Eye (tissue), 1 donor: ENCODE data around the gene CST3.

Source experiments
- DNase-seq: peaks from one replicate; pipeline ENCODE4 v3.0.0-alpha.2; 2015

Gene CST3

DNA sequence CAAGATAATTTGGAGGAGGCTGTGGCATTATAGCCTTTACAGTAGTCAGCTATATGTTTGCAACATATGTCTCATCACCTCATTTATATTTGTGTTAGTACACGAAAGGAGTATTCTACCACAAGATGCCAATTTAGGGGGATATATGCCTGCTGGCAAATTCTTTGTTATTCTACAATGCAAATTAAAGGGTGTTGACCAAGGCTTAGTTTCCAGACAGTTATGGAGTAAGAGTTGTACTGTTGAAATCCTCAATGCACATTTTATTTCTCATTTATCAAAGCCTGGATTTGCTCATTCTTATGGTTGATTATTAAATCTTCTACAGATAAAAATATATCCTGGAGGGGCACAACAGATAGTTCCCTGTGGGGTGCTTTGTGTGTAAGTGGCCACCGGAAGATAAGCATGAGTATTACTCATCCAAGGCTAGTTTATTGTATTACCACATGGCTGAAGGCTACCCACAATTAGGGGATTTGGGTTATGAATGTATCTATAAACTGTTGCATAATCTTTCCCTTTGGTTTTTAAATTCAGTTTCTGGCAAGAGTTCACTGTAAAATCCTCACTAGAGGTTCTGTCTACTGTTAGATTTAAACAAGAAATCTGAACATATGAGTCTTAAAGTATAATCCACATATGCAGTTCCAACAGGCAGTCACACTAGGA, 41.0 kb downstream of the CST3 start:
- DNase-seq, result no peak

- no peak for DNase-seq
These were observed 41.8 kb downstream of the CST3 start for GRCh38 chr20:23595941-23596340.

DNA sequence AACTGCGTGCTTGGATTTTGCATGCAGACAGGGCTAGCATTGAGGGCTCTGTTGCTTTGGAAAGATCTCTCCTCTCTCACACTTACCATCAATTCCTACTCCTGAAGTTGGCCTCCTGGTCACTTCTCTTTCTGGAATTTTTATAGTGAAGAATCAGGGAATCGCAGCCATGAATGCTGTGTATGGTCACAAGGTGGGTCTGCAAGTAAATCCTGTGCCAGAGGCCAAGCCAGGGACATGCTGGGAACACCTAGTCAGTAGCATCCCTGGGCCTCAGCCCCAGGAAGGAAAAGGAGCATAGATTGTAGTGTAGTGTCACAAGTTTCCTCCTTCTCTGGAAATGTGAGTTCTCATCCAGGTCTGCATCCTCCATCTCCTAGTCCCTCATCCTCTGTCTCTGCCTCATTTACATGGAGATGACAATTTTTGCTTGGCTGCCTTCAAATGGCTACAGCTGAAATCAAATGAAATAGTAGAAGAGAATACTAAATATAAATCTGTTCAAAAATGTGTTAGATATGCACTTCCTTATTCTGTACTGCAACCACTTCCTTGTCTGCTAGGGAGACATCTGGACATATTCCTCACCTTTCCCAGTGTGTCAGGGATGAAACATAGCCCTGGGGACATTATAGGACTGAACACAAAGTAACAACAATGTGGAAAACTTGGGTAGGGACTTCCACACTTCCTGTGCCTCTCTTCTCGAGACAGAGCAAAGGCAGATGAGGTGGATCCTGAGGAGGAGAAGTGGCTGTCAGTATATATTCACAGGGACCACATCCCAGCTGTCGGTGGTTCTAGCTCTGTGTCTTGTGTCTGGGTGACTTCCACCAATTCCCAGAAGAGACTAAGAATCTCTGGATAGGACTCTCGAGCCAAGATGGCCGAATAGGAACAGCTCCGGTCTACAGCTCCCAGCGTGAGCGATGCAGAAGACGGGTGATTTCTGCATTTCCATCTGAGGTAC, 49.0 kb downstream of the CST3 start:
- DNase-seq, result no peak

GRCh38 chr20:23587631-23588030, 50.1 kb downstream of the CST3 start:
- no peak for DNase-seq

- no peak for DNase-seq
These were observed 50.8 kb downstream of the CST3 start for GRCh38 chr20:23586735-23587525.

DNA sequence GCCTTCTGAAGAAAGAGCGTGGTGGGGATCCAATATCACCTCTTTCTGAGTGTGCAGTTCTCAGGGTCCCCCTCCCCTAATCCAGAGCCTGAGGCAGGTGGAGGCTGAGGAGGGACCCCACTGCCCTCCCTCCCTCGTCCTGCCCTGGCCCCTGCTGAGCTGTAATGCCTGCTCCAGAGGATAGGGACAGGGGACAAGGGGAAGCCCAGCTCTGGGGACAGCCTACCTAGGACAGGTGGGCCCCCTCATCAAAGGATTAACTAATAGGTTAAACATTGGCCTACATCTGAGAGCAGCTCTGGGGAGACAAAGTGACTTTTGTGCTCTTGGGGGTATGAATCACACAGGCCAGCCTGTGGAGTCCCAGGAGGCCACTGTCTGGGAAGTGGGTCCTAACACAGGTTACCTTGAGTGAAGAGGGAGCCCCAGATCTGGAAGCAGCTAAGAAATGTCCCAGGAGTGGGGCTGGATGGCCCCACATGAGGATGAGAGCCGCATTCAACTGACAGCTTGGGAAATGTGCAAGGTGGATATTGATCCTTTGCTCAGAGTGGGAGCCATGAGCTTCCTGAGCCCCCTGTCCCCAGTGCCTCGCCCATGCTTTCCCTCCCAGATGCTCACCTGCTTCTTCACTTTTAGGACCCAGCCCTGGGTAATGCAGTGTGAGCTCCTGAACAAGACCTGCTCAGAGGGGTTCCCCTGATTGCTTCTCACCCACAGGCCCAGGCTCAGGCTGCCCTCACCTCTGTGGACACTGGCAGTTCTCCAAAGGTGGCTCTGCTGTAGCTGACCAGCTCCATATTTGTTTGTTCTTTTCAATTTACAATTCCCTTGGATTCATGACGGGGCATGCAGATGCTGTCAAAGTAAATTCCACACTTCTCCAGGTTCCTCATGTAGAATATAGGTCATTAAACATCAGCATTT, 51.7 kb downstream of the CST3 start:
- no peak for DNase-seq

DNA sequence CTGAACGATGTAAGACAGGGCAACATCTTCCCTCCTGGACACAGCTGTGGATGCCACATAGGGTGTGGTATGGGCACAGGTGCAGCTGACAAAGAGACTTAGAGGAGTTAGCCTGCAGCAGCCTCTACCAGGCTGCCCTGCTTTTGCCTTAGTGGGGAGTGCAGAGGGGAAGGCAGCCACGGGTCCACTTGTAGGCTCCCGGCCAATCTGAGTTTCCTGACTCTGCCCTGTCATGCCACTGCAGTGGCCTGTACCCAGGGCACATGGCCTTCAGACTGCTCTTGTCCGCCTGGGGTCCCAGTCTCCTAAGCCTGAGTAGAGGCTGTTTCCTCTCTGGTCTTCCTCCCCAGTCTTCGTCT, 52.3 kb downstream of the CST3 start:
- DNase-seq, result no peak

DNA sequence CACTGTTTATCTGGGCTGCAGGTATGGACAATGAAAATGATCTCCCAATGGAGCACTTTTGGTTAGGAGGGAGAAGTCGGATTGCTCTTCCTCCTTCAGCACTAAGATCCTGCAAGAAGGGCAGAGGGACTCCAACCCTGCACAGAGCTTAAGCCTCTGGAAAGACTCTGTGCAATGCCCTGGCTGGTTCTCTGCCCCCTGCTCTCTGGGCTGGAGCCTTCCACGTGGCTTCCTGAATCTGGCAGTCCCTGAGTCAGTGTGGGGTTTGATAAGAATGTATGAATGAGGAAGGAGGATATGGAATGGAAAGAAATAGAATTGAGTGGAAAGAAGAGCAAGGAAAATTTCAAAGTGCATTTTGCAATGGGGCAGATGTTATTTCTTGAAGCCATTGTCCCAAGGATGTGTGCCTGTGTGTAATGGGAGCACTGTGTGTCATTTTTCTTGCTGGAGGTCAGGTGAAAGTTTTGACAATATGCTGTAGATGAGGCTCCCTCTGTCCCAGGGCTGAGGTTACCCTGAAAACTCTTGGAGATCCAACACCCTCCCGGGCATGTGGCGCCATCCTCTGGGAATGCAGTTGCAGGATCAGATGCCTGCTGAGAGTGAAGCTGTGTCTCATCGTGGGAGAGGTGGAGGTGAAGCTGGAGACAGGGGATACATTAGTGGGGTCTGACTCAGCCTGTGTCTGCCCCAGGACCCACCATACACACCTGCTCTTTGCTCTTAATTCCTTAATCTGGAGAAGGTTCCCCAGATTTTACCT, 53.1 kb downstream of the CST3 start:
- no peak for DNase-seq
